ENCODE results near the gene DIO3.

DNA sequence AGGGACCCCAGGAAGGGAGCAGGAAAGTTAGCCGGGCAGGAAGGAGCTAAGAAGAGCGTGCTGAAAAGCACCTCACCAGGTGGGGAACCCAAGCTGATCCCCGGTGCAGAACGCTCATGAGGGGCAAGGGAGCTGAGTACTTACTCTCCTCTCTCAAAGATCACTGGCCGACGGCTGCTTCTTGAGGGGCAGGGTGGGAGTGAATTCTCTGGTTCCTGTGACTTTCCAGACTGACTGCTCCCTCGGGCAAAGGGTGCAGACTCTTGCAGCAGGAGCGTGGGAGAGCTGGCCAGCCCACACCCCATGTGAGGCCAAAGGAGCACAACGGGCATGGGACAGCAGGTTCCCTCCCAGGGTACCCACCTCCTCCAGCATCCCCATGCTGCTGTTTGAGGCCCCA is 44.9 kb upstream of the DIO3 start:
- TF ChIP-seq GATA2 (IDR thresholded peaks at IDR 0.05; ENCODE audit: low read depth, low read length) (no peak), GATA3 (IDR thresholded peaks at IDR 0.05; ENCODE audit: low read depth, low read length) (no peak)

Measured in SH-SY5Y (cell line).